Nucleus accumbens (tissue), 56 donors: ENCODE data around the gene RALGPS1.
"Not testable (repeated sequence)": the region's sequence is repeated elsewhere in the genome, so short reads cannot be mapped to it uniquely, and the experiment has no call there.

ENCODE experiments used
- DNase-seq, 56 donors: peaks; one replicate each; lab custom pipeline; 2025; lab: John Stamatoyannopoulos, UW

Gene RALGPS1

GRCh38 chr9:127014910-127015540, 100.4 kb downstream of the RALGPS1 start:
- no peak for DNase-seq

DNA sequence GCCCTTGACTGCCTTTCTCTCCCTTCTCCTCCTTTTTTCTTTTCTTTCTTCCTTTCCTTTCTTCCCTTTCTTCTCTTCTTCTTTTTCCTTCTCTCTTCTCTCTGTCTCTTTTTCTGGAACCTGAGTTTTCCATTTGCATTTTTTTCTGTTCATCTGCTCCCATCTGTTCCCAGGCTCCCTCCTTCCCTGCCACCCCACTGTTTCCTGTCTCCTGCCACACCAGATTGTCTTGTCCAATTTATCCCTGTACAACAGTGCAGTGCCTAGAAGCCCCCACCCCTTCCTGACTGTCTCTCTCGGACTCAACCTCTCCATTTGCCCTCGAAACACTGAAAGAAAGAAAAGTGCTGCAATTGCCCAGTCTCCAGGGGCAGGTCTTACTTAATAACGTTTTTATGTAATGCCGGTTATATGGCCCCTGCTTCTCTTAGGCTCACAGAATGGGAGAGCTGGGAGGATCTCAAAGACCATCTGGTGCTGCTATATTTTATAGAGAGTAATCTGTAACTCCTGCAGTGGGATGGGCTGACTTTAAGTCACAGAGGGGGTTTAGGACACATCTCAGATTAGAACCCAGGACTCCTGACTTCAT, 101.4 kb downstream of the RALGPS1 start:
- DNase-seq: no peak

DNA sequence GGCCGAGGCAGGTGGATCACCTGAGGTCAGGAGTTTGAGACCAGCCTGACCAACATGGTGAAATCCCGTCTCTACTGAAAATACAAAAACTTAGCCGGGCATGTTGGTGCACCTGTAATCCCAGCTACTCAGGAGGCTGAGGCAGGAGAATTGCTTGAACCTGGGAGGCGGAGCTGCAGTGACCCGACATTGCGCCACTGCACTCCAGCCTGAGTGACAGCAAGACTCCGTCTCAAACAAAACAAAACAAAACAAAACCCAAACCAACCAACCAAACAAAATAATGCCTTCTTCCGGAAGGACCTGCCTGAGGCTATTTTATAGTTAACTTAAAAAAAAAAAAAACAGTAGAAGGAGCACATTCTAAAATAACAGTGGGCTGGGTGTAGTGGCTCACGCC, 103.4 kb downstream of the RALGPS1 start:
- not testable (repeated sequence) for DNase-seq

GRCh38 chr9:127018935-127019334, 104.4 kb downstream of the RALGPS1 start:
- DNase-seq: no peak

DNA sequence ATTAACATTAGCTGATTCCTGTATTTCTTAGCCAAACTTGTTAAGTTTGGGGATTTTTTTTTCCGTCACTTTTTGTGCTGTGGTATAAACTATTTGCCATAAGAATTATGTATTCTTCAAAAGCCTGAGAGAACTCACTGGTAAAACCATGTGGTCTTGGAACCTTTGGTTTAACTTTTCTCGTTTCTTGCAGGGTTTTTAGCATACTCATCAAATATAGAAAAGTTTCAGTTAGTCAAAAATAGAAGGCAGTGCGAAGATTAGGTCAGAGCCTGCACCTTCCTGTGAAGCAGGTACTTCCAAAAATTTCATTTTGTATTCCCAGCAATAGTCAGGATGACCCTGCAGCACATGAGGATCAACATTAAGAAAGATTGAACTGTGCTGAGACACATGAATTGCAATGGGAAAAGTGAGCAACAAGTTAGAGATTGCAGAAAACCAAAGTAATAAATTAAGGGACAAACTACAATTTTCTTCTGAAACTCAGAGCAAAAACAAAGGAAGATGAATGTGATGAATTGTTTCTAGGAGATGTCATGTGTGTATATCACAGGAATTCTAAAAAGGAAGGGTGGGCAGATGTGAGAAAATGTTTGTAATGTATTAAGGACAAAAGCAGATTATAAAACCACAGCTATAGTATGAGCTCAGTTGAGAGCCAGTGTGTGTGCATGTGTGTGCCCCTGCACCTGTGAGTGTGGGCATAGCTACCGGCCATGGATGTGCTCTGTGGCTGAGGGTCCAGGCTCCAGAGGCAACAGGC, 105.6 kb downstream of the RALGPS1 start:
- DNase-seq: no peak

DNA sequence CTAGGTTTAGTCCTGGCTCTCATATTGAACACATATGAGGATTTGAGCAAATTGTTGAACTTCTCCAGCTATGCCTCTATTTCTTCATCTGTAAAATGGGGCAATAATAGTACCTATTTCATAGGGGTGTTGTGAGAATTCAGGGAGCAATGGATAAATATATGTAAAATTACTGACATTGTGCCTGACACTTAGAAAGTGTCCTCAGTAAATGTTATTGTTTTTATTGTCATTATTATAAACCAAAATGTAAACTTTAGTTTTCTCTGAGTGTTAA, 106.2 kb downstream of the RALGPS1 start:
- DNase-seq: no peak

GRCh38 chr9:127021664-127022363, 107.2 kb downstream of the RALGPS1 start:
- DNase-seq: peak in 51 of 56 donors; percentile 5 to 86 (median 68)

GRCh38 chr9:127022913-127023660, 108.5 kb downstream of the RALGPS1 start:
- peak in 1 of 56 donors; percentile 30 for DNase-seq

GRCh38 chr9:127025042-127025441, 110.5 kb downstream of the RALGPS1 start:
- no peak for DNase-seq

- no peak for DNase-seq
Measured at GRCh38 chr9:127027694-127028093, 113.1 kb downstream of the RALGPS1 start.

GRCh38 chr9:127029548-127029947, 115.0 kb downstream of the RALGPS1 start:
- no peak for DNase-seq

DNA sequence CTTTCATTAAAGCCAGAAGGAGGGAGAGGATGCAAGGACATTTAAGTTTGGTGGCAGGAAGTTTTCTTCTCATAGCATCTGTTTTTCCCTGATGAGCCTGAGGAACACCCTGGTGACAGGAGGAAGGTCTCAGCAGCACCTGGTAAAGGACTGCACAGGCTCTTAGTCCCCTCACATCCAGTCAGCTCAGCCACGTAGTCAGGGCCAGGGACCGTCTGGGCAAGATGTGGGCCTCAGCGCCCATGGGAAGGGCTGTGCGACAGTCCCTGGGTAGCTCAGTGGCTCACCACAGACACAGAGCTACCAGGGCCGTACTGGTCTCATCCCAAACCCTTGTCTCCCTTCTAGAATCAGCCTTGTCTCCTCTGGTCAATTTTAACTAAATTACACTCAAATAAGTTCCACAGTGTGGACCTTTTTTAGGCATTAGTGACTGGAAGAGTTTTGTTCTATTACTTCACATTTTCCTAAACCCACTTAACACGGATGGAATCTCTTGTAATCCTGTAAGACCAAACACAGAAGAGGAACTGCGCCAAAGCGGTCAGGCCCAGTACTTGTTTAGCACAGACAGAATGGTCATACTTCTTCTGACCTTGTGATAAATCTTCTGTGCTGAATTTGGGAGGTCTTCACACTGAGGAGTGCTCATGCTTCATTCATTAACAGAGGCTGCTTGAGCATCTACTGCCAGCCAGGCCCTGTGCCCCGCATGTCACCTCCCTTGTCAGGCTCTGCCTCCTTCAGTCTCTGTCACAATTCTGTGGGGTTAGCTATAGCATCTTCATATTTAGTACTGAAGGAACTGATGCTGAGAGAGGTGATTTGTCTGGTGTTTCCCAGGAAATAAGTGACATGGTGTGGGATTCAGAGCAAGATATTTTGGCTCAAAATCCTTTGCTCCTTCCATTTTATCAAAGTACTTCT, 116.5 kb downstream of the RALGPS1 start:
- DNase-seq: peak in 2 of 56 donors; percentile 13 to 19

- no peak for DNase-seq
Measured at GRCh38 chr9:127032256-127032655, 117.7 kb downstream of the RALGPS1 start.

GRCh38 chr9:127033061-127033460, 118.5 kb downstream of the RALGPS1 start:
- no peak for DNase-seq

DNA sequence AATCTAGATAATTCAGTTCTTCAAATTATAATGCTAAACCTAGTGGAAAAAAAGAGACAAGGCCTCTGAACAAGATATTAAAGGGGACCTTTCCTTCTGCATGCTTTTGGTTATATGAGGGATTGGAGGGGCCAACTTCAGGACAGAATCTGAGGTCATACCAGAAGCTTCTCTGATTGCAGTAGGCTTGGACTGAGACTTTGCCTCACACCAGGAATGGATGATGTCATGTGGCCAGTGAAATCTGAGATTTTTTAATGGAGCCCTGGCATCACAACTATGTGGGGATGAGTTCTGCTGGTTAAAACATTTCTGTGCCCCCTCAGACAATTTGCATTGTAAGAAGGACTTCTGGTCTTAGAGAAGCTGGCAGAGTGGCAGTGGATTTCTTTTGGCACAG, 119.2 kb downstream of the RALGPS1 start:
- no peak for DNase-seq

GRCh38 chr9:127034691-127035090, 120.1 kb downstream of the RALGPS1 start:
- DNase-seq: no peak

DNA sequence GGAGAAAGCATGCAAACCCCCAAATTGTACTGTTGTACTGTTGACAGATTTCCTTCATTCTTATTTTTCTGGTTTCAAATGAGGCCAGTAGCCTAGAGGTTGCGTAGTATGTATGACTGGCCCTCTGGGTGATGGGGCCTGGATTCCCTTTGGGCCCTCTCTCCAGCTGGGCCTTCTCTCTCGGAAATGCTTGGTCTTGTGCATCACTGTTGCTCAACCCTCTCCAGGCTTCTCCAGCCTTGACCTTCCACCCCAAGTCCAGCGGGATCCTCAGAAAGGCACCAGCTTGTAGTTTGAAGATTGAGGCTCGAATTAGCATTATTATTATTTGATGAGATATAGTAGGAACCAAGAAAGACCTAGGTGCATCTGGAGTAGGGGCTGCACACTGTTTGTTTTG, 120.8 kb downstream of the RALGPS1 start:
- DNase-seq: no peak

DNA sequence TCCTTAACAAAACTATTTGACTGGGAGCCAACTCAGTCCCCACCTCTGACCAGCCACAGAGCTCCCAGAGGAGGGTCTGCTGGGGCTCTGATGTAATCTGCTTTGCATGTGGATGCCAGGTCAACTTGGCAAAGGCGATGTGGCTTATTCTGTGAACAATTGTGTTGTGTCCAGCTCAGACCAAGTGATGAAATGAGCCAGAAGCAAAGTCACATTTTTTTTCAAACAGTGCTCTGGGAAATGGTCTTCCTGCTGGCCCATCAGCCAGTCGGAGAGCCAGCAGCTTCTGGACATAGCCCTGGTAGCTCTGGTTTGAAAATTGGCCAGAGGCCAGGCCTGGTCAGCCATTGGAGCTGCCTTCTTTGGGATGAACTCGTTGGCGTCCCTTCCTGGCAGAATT, 121.4 kb downstream of the RALGPS1 start:
- peak in 29 of 56 donors; percentile 15 to 82 (median 38) for DNase-seq

DNA sequence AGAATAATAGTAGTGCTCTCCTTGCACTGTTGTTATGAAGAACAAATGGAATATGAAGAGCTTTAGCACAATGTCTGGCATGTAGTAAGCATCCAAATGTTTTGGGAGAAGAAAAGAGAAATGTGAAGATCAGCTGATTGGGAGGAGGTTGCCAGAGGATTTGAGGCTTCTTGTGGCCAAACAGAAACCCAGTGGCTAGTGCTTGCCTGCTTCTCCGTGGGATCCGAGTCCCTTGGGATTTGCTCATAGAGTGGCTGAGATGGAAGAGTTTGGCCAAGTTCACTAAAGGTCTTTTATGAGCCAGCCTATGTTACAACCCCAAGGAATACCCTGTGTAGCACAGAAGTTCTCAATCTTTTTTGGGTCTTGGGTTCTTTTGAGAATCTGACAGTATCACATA, 121.9 kb downstream of the RALGPS1 start:
- DNase-seq: no peak

GRCh38 chr9:127038531-127038930, 123.9 kb downstream of the RALGPS1 start:
- no peak for DNase-seq
